NCI-H2196 treated with DMSO at 0.1 percent for 48 hours (cell line): ENCODE data around the gene CFAP46.

Experiments used
- DNase-seq: peaks from one replicate; lab custom pipeline; 2025; ENCODE audit not compliant: unreplicated experiment; lab: John Stamatoyannopoulos, UW

CFAP46 gene

DNA sequence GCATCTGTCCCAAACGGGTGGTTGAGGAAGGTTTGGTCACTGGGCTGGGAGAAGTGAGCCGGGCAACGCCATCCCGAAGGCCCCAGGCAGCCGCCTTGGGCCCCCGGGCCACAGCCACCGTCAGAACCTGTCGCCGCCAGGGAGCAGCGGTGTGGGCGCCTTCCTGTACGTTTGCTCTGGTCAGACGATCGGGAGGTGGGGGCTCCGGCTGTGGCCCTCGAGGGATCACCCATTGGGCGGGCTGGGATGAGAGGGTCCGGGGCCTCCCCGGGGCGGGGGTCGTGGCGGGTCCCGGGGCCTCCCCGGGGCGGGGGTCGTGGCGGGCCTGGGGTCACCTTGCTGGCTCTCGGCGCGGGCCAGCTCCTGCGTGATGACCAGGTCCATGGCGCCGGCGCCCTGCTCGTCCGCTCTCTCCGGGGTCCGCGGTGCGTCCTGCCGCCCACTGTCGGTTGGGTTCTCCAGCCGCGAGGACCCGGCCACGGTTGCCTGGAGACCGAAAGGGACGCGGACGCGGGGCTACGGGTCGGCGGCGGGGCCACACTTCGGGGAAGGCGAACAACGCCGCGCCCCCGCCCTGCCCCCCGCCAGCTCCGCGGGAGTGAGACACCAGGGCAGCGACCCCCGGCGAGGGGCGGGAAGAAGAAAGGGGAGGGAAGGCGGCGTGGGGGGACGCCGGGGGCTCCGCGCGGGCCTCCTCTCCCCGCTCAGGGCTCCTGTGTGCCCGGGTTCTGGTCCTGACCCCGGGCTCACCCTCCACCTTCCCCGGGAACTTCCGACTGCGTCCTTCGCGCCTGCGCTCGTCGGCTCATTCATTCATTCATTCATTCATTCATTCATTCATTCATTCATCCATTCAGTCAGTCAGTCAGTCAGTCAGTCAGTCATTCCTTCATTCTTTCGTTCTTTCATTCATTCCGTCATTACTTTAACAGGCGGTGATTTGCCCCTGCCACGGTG lies at the start of gene CFAP46:
Gene CFAP46, minus strand, starts transcription at position 470 of the 957 bp plus-strand sequence. Its CDS starts 86 bp downstream, at position 384.
- no peak for DNase-seq

DNA sequence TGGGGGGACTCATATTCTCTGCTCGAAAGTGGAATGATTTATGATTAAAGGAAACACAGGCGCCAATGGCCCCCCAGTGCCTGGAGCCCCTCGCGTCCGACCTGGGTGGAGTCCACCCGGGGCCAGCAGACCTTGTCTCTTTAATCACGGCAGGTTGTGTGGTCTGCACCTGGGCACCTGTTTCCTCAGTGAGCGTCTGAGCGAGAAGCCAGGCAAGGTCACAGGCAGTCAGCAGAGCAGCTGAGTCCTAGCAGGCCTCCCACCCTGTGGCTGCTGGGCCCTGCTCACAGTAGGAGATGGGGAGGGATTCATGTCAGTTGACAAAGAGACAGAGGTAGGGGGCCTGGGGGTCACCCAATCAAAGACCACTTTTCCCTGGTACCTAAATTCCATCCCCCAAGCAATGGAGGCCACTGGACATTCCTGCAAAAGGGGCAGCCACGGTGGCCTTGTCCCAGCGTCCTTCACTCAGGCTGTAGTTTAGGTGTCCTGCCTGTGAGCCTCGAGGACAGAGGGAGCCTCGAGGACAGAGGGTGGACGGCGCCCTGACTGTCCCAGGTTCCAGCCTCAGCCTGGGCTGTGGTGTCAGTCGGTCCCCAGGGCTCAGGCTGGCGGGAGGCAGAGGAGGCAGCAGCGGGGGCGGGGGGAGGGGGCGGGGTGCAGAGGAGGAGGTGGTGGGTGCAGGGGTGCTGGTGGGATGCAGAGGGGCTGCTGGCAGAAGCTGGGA lies 49.5 kb upstream of the CFAP46 start:
- DNase-seq = no peak

GRCh38 chr10:132990684-132991545 lies 48.5 kb upstream of the CFAP46 start:
- DNase-seq = no peak

DNA sequence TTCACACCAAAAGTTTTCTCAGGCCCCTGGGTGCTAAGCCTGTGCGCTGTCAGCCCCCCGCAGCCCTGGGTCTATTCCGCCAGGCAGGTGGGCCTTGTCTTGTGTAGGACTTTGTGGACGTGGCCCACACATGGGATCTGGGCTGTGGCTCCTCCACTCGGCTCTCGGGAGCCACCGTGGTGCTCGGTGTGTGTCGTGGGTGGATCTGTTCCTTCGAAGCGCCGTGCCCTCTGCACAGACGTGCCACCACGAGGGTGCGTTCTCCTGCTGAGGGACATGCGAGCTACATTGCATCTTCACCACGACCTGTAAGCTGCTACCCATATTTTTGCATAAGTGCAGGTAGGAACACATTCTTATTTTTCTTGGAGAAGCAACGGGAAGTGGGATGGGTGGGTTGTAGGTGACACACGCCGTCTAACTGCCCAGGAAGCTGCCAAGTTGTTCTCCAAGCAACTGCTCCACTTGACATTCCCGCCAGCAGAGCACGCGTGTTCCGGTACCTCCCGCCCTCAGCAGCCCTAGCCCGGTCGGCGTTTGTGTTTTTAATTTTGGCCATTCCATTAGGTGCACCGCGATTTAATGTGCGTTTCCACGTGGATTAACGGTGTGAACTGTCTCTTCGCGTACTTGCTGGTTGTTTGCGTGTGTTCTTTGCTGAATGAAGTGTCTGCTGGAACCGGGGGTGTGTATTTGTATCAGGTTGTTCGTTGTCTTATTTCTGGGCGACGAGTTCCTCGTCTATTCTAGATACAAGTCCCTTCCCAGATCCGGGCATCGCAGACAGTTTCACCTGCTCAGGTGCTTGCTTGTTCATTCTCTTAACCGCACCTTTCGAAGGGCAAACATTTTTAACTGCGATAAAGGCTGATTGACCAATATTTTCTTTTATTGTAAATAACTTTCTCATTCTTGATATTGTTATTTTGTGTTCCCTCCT lies 47.4 kb upstream of the CFAP46 start:
- no peak for DNase-seq

DNA sequence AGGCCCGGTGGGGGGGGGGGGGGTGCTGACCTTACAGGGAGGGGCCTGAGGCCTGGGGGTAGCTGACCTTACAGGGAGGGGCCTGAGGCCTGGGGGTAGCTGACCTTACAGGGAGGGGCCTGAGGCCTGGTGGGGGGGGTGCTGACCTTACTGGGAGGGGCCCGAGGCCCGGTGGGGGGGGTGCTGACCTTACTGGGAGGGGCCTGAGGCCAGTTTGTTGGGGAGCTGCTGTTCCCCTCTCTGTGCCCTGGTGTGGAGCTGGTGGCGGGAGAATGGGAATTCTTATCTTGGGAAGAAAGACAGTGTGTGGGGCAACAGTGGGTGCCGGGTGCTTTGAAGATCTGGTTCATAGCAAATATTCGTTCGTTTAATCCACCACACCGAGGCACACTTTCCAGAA lies 46.6 kb upstream of the CFAP46 start:
- no peak for DNase-seq

GRCh38 chr10:132987671-132988571 lies 45.6 kb upstream of the CFAP46 start:
- no peak for DNase-seq

- no peak for DNase-seq
Measured at GRCh38 chr10:132986978-132987377, 44.6 kb upstream of the CFAP46 start.

DNA sequence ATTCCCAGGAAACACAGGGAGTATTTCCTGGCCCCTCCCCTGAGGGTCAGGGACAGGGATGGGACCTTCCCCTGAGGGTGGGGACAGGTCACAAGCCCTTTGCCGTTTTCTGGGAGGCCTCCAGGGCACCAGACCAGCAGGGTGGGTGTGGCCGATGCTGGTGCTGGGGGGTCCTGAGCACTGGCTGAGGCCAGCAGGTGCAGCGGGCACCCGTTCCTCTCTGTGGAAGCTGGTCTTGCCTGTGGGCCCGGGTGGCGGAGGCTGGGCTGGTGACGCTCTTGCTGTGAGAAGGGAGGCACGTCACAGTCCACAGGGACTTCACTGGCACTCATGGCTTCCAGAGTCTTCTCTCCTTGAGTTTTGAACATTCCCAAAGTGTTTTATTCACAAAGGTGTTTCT lies 44.2 kb upstream of the CFAP46 start:
- no peak for DNase-seq

DNA sequence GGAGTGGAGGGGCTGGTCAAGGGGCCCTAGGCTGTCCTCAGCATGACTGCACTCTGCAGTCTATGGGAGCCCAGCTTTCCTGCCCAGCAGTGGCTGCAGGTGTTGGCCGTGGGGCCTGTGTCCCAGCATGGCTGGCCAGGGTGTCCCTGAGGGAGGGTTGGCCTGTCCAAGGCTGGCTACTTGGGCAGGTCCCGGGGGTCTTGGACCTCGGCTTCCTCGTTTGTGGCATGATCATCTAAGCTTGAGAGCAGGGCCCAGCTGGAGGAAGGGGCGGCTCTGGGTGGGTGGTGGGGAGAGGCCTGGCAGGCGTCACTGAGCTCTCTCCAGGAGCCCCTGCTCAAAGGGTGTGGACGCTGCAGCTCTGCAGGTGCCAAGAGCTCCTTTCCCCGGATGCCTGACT lies 43.7 kb upstream of the CFAP46 start:
- DNase-seq = no peak

DNA sequence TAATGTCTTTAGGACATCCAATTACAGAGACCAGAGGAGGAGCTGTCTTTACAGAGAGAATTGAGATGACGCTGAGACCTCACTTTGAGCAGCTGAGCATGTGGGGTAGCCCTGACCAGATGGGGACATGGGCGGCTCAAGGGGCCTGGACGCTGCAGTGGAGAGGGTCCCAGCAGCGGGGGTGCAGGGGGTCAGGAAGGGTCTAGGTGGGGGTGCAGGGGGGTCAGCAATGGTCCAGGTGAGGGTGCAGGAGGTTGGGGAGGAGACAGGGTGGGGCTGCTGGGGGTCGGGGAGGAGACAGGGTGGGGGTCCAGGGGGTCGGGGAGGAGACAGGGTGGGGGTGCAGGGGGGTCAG lies 43.2 kb upstream of the CFAP46 start:
- DNase-seq = no peak

DNA sequence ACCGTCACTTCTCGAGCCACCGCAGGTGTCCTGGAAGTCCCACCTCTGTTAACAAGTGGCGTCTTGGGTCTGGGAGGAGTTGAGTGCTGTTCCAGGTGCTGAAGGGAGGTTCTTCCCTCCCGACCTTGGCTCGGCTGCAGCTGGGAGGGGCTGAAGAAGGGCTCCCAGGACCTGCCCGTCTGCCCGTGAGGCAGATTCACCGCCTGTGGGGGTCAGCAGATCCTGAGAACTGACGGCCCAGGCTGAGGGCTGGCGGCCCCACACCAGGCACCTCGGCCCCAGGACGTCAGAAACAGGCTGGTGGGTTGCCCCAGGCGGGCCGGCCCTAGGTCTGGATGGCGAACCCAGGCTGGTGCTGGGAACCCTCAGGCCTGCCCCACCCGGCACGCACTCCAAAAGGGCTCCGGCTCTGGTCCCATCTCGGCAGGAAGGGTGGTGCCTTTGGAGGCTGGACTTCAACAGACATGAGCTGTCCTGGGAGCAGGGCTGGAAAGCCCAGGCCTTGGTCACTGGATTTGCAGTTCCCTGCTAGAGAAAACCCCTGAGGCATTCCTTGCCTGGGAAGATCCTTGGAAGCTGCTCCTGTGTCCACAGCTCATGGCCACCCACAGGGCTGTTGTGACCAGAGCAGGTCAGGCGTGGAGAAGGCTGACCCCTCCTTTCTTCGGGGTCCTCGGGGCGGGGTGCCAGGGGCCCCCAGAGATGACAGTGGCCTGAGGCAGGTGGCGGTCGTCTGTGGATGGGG lies 42.6 kb upstream of the CFAP46 start:
- DNase-seq = no peak

DNA sequence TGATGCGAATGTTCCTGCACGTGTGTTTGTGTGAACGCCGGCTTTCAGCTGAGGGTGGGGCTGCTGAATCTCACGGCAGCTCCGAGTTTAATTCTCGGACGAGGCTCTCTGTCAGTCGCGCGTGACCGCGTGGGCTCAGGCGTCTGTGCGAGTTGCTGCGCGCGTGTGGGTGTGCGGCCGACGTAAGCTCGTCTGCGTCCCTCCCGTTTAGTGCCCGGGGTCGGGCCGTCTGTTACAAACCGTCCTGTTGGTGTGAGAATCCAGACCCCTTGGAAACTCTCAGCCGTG lies 41.6 kb upstream of the CFAP46 start:
- no peak for DNase-seq

- DNase-seq = no peak
Measured at GRCh38 chr10:132983252-132984007, 41.1 kb upstream of the CFAP46 start.

DNA sequence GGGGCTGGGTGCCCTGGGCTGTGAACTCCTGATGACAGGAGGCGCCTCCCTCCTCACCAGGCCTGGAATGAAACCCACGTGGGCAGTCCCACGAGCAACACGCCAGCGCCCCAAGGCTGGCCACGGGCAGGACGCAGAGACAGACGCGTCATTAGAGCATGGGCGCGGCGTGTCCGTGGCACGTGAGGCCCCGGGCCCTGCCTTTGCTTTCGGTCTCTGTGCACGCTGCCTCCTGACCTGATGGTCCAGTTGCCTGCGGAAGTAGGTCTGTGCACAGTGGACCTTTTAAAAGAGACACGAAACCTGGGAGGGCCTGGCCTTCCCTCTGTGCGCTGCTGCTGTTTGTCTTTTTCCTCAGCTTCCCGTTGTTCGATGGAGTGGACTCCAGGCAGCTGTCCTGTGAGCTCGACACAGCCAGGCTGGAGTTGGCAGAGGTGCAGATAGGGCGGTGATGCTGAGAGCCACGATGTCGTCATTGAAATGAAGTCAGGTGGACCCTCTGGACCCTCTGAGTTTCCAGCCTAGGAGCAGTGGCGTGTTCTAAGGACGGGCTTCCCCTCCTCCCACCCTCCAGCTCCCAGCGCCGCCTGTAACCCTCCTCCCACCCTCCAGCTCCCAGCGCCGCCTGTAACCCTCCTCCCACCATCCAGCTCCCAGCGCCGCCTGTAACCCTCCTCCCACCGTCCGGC lies 40.1 kb upstream of the CFAP46 start:
- no peak for DNase-seq

- DNase-seq = no peak
Measured at GRCh38 chr10:132981746-132982145, 39.4 kb upstream of the CFAP46 start.

GRCh38 chr10:132981173-132981555 lies 38.8 kb upstream of the CFAP46 start:
- DNase-seq = no peak

DNA sequence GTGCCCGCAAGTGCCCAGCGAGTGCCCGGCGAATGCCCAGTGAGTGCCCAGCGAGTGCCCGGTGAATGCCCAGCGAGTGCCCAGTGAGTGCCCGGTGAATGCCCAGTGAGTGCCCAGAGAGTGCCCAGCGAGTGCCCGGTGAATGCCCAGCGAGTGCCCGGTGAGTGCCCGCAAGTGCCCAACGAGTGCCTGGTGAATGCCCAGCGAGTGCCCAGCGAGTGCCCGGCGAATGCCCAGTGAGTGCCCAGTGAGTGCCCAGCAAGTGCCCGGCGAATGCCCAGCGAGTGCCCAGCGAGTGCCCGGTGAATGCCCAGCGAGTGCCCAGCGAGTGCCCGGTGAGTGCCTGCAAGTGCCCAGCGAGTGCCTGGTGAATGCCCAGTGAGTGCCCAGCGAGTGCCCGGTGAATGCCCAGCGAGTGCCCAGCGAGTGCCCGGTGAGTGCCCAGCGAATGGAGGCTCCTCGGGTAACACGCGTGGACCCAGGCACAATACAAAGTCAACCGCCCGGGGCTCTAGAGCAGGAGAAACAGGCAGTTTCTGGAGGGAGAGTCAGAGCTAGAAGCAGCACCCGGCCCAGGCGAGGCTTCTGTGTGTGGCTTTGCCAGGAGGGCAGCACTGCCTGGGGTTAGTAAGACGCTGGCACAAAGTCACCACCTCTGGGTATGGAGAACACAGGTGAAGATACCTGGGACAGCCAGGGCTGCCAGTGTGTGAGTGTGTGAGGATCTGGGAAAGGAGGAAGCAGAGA lies 38.2 kb upstream of the CFAP46 start:
- DNase-seq = no peak
